IMR-90 (cell line): ENCODE data around the gene MYOF. TPM values are rescaled to one million over a fixed set of nuclear protein-coding genes. Genes with fewer than 3 reads are reported as not detected.

ENCODE experiments used
- ATAC-seq: fragments of 200-7000 bp; cut with Tn5 transposase; 2 replicates; pipeline ENCODE4 v1.9.1; 2020; ENCODE audit warnings: low read depth, mild to moderate bottlenecking, moderate library complexity
- BruUV-seq: library from RNA; stranded (reverse); fragments of 400-500 nt; replicated peaks from 2 replicates; lab custom pipeline; 2021; lab: Mats Ljungman, UMichigan
- CTCF ChIA-PET: fragments of 300-600 bp; formaldehyde crosslinking; extraction: SDS; loops from one replicate; lab custom pipeline; 2021; ENCODE audit warnings: antibody characterized with exemption; lab: Yijun Ruan, JAX
- POLR2A ChIA-PET: fragments of 300-600 bp; sonication (Branson Sonifier 250); formaldehyde crosslinking; loops from one replicate; lab custom pipeline; 2022; ENCODE audit warnings: antibody characterized with exemption; ENCODE audit not compliant: unreplicated experiment; lab: Charles Lee
- DNase-seq: peaks from one replicate; pipeline ENCODE4 v3.0.0; 2013
- H2AFZ ChIP-seq: replicated peaks from 2 replicates; pipeline ENCODE3; 2013; ENCODE audit warnings: low read length, mild to moderate bottlenecking; ENCODE audit not compliant: poor library complexity
- H2AK5ac ChIP-seq: 2 replicates; pipeline ENCODE4 v1.6.1; 2013; ENCODE audit warnings: low read depth, low read length, inconsistent platforms
- H2AK9ac ChIP-seq: replicated peaks from 2 replicates; pipeline ENCODE3; 2013; ENCODE audit warnings: mild to moderate bottlenecking, low read depth, low read length, moderate library complexity; ENCODE audit not compliant: poor library complexity
- H2BK120ac ChIP-seq: 2 replicates; pipeline ENCODE4 v1.6.1; 2013; ENCODE audit warnings: low read depth, low read length, inconsistent platforms
- H2BK15ac ChIP-seq: 3 replicates; pipeline ENCODE4 v1.6.1; 2013; ENCODE audit warnings: low read depth, low read length, inconsistent platforms
- H2BK20ac ChIP-seq: 2 replicates; pipeline ENCODE4 v1.6.1; 2013; ENCODE audit warnings: low read depth, mild to moderate bottlenecking, inconsistent platforms, low read length, moderate library complexity
- H2BK5ac ChIP-seq: 2 replicates; pipeline ENCODE4 v1.6.1; 2013; ENCODE audit warnings: mild to moderate bottlenecking, low read depth, low read length, inconsistent platforms; ENCODE audit not compliant: poor library complexity, severe bottlenecking
- H3K14ac ChIP-seq: replicated peaks from 2 replicates; pipeline ENCODE4 v1.6.1; 2013; ENCODE audit warnings: low read depth, low read length, inconsistent platforms
- H3K18ac ChIP-seq: 2 replicates; pipeline ENCODE4 v1.6.1; 2013; ENCODE audit warnings: low read depth, low read length, control low read depth
- H3K23ac ChIP-seq: 2 replicates; pipeline ENCODE4 v1.6.1; 2013; ENCODE audit warnings: low read depth, low read length, inconsistent platforms
- H3K27ac ChIP-seq: 2 replicates; pipeline ENCODE4 v1.5.1; 2013; ENCODE audit warnings: mild to moderate bottlenecking, control low read depth, low read length; ENCODE audit not compliant: insufficient read depth
- H3K27me3 ChIP-seq: 2 replicates; pipeline ENCODE4 v1.6.1; 2013; ENCODE audit warnings: low read length; ENCODE audit not compliant: control insufficient read depth, insufficient read depth
- H3K36me3 ChIP-seq: 2 replicates; pipeline ENCODE4 v1.6.1; 2013; ENCODE audit warnings: low read length, mixed read lengths; ENCODE audit not compliant: control insufficient read depth, insufficient read depth
- H3K4ac ChIP-seq: 2 replicates; pipeline ENCODE4 v1.6.1; 2013; ENCODE audit warnings: low read depth, low read length, inconsistent platforms
- H3K4me1 ChIP-seq: 2 replicates; pipeline ENCODE4 v1.6.1; 2013; ENCODE audit warnings: low read length, mixed read lengths; ENCODE audit not compliant: control insufficient read depth, insufficient read depth
- H3K4me2 ChIP-seq: 2 replicates; pipeline ENCODE4 v1.6.1; 2013; ENCODE audit warnings: low read depth, mild to moderate bottlenecking, control low read depth, low read length, moderate library complexity
- H3K4me3 ChIP-seq: 2 replicates; pipeline ENCODE4 v1.5.1; 2013; ENCODE audit warnings: low read depth, mild to moderate bottlenecking, control low read depth, low read length, moderate library complexity; ENCODE audit not compliant: insufficient read depth
- H3K56ac ChIP-seq: 2 replicates; pipeline ENCODE4 v1.6.1; 2013; ENCODE audit warnings: low read length, inconsistent platforms; ENCODE audit not compliant: insufficient read depth; ENCODE audit errors: extremely low read depth
- H3K79me1 ChIP-seq, 2 experiments: 2 replicates each; pipeline ENCODE4 v1.6.1; 2013; ENCODE audit warnings: low read length in 2 of 2, inconsistent platforms in 1 of 2, low read depth in 1 of 2
- H3K9ac ChIP-seq: 2 replicates; pipeline ENCODE4 v1.6.1; 2013; ENCODE audit warnings: low read depth, low read length, control low read depth
- H3K9me1 ChIP-seq: 2 replicates; pipeline ENCODE4 v1.6.1; 2013; ENCODE audit warnings: low read length, inconsistent platforms; ENCODE audit not compliant: insufficient read depth
- H3K9me3 ChIP-seq: 2 replicates; pipeline ENCODE4 v1.6.1; 2013; ENCODE audit warnings: low read length; ENCODE audit not compliant: control insufficient read depth, insufficient read depth
- H4K20me1 ChIP-seq: 2 replicates; pipeline ENCODE4 v1.6.1; 2013; ENCODE audit warnings: low read length, inconsistent platforms; ENCODE audit not compliant: insufficient read depth
- H4K5ac ChIP-seq: 2 replicates; pipeline ENCODE4 v1.6.1; 2013; ENCODE audit warnings: mild to moderate bottlenecking, low read depth, low read length, control low read depth
- H4K8ac ChIP-seq, 2 experiments: 2 replicates each; pipeline ENCODE4 v1.6.1; 2013; ENCODE audit warnings: low read depth in 2 of 2, low read length in 2 of 2, control low read depth in 1 of 2, inconsistent platforms in 1 of 2
- H4K91ac ChIP-seq: 2 replicates; pipeline ENCODE4 v1.6.1; 2013; ENCODE audit warnings: low read depth, low read length, inconsistent platforms; ENCODE audit not compliant: insufficient read depth
- CEBPB ChIP-seq: IDR thresholded peaks from 2 replicates; pipeline ENCODE4 v1.6.1; 2012; ENCODE audit warnings: low read depth, low read length, improper control_type of control experiment
- MAZ ChIP-seq: IDR thresholded peaks from 2 replicates; pipeline ENCODE4 v1.6.1; 2012; ENCODE audit warnings: low read depth, mild to moderate bottlenecking, low read length, improper control_type of control experiment, moderate library complexity, borderline replicate concordance
- MXI1 ChIP-seq: IDR thresholded peaks from 2 replicates; pipeline ENCODE4 v1.6.1; 2012; ENCODE audit warnings: low read depth, mild to moderate bottlenecking, low read length, moderate library complexity, borderline replicate concordance
- RAD21 ChIP-seq: IDR thresholded peaks from 2 replicates; pipeline ENCODE4 v1.6.1; 2012; ENCODE audit warnings: low read length, improper control_type of control experiment
- WGBS, 2 experiments: methylation state at CpG; one replicate each; pipeline versions ENCODE4 v1.1.5 to v1.1.7; 2013; ENCODE audit warnings: missing lambda C conversion rate in 2 of 2; ENCODE audit not compliant: insufficient read length in 1 of 2; ENCODE audit errors: extremely low coverage in 2 of 2; 5-methylcytosine and 5-hydroxymethylcytosine counted together
- dilution Hi-C: fragments of 300-500 bp; cut with HindIII; formaldehyde crosslinking; loops from one replicate; pipeline ENCODE4 v1.14.3; 2018; ENCODE audit warnings: low sequenced_read_pairs; ENCODE audit not compliant: unreplicated experiment
- in situ Hi-C: fragments of 300-500 bp; cut with MboI; formaldehyde crosslinking; loops from 3 replicates; pipeline ENCODE4 v1.14.3; 2019; ENCODE audit warnings: low sequenced_read_pairs, inconsistent platforms, mixed read lengths
- intact Hi-C: fragments of 100-400 bp; cut with micrococcal nuclease; formaldehyde crosslinking; loops from 2 replicates; pipeline ENCODE4 v1.10.0; 2022
- polyA plus RNA-seq, 3 experiments: library from polyadenylated mRNA; depleted of rRNA; stranded (reverse); fragments of >200 nt; gene quantifications; 2 replicates each; pipeline ENCODE4 v1.2.3, GENCODE V29; 2012; ENCODE audit warnings: low replicate concordance in 1 of 3
- total RNA-seq: library from RNA; depleted of rRNA; stranded (reverse); fragments of >200 nt; gene quantifications from 2 replicates; pipeline ENCODE4 v1.2.3, GENCODE V29; 2012

Gene MYOF
- total and polyA plus RNA-seq, 2 of the 4 experiments (the other 2 are of a cell fraction): 221 to 281 TPM

DNA sequence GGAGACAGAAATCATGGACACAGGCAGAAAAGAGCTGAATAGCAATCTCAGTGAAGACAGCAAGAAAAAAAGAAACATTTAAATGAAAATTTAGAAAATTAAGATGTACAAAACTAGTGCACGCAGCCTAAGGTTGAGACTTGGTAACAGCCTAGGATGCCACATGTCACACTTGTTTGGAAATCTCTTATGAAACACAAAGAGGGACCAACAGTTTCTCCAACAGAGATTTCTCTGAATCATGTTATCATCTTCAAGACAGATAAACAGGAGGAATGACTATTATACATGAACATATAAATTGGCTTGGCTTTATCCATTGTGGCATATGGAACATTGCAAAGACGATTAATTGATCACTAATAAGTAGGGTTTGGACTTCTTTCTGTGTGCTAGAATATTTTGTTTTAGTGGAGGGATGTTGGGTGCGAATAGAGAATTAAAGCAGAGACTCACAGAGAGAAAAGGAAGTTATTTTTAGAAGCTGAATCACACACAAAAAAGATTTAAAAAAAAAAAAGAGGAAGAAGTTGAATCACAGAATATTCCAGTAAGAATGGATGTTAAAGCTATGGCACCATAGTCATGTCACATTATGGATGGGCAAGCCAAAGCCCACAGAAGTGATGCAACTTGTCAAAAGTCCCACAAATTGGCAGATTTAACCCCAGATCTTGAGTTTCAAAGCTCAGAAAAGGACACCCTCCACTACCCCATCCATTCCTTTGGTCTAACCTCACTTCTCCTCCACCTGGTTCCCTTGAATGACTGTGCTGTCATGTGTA is 91.6 kb downstream of the MYOF start:
- no peak overlapping the region; the same call in 1 of the 2 replicates for H2BK20ac ChIP-seq
- H2AK9ac ChIP-seq: no peak overlapping the region
- H3K4ac ChIP-seq: peak overlapping the region; percentile 25; the same call in 1 of the 2 replicates
- H3K79me1 ChIP-seq: peaks cover 22 to 68% of the 10 kb centered on the region in 2 experiments; a peak in 3 of 4 replicates
- H2BK15ac ChIP-seq: no peak overlapping the region
- peak overlapping the region; percentile 56; the same call in 1 of the 2 replicates for H3K18ac ChIP-seq
- H2AFZ ChIP-seq: no peak overlapping the region
- no peaks in the 10 kb centered on the region for H3K27me3 ChIP-seq
- H3K27ac ChIP-seq: no peak overlapping the region
- H3K4me3 ChIP-seq: no peak overlapping the region
- dilution Hi-C loops (no loop called here), intact Hi-C loops (no loop called here), in situ Hi-C loops (no loop called here)
- H3K23ac ChIP-seq: peak overlapping the region; percentile 78; the same call in 1 of the 2 replicates
- TF ChIP-seq CEBPB (peak; percentile 77), RAD21 (no peak), MXI1 (no peak), MAZ (no peak)
- H4K20me1 ChIP-seq: no peaks in the 10 kb centered on the region
- H3K9me1 ChIP-seq: peaks cover 17% of the 10 kb centered on the region
- ChIA-PET POLR2A (interaction anchor here (0.6 kb wide), 1 partner anchor 88 kb away, joined by 5 read pairs; no protein-coding TSS in a partner anchor), CTCF (interaction anchor here (0.6 to 1.2 kb wide), 4 partner anchors 71 to 908 kb away, joined by 3 to 4 read pairs (median 4); partner anchors contain the start of gene MYOF)
- WGBS, 2 experiments: 80% methylated on average over 1 of the region's 3 CpGs; no CpG with 5 or more reads in 1 of the 2 experiments
- DNase-seq: peak; percentile 26
- H3K4me2 ChIP-seq: no peak overlapping the region
- H4K8ac ChIP-seq: peak overlapping the region in 1 of 2 experiments; percentile 11; a peak in 1 of 4 replicates
- no TSS peak for BruUV-seq
- peak overlapping the region; percentile 3; the same call in 1 of the 2 replicates for H4K5ac ChIP-seq
- H3K36me3 ChIP-seq: peaks cover 30% of the 10 kb centered on the region
- H3K4me1 ChIP-seq: peaks cover 17% of the 10 kb centered on the region
- H2BK5ac ChIP-seq: peak overlapping the region; percentile 62
- H3K9ac ChIP-seq: no peak overlapping the region
- ATAC-seq: no peak
- no peak overlapping the region for H2BK120ac ChIP-seq
- H3K9me3 ChIP-seq: no peaks in the 10 kb centered on the region
- no peak overlapping the region for H3K56ac ChIP-seq
- peak overlapping the region; percentile 34; the same call in 1 of the 2 replicates for H3K14ac ChIP-seq
- H4K91ac ChIP-seq: no peak overlapping the region
- H2AK5ac ChIP-seq: no peak overlapping the region
